ENCODE results near the gene BCAT1.

Gene BCAT1, protein sequence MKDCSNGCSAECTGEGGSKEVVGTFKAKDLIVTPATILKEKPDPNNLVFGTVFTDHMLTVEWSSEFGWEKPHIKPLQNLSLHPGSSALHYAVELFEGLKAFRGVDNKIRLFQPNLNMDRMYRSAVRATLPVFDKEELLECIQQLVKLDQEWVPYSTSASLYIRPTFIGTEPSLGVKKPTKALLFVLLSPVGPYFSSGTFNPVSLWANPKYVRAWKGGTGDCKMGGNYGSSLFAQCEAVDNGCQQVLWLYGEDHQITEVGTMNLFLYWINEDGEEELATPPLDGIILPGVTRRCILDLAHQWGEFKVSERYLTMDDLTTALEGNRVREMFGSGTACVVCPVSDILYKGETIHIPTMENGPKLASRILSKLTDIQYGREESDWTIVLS

DNA sequence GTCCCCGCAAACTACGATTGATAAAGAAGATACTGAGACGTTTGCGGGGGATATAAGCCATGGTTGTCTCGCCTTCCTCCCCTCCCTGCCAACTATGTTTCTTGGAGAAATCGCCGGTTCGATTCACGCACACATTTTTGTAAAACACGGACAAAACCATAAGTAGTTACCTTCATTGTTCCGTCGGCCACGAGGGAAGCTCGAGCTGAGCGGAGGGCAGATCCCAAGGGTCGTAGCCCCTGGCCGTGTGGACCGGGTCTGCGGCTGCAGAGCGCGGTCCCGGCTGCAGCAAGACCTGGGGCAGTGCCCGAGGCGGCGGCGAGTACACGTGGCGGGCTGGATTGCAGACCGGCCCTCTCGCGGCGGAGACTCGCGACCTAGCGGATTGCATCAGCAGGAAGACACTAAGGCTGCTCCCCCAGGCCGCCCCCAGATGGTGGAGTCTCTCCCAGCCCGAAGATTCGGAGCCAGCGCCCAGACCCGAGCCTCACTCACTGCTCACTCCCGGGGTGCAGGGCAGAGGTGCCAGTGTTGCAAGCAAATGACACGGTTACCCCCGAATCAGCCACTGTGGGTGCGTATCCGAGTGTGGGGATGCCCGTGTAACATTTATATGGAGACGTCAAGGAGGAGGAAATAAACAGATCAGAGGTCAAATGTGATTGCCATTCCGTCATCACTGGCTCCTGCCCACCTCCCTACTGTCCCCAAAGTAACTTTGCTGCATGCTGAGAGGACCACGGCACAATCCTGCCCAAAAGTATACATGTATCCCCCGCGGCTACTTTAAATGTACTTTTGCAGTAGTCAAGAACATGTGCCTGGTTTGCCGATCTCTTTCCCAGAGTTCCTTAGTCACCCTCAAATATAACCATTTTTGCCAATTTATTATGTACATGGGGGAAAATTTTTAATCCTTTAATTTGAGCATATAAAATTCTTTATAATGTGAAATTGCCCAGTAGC is at the start of gene BCAT1:
Gene BCAT1 (minus strand): TSS at position 345 of the 966 bp plus-strand sequence. CDS start 169 bp downstream, at position 176.
- peak; percentile 82 for DNase-seq

DNA sequence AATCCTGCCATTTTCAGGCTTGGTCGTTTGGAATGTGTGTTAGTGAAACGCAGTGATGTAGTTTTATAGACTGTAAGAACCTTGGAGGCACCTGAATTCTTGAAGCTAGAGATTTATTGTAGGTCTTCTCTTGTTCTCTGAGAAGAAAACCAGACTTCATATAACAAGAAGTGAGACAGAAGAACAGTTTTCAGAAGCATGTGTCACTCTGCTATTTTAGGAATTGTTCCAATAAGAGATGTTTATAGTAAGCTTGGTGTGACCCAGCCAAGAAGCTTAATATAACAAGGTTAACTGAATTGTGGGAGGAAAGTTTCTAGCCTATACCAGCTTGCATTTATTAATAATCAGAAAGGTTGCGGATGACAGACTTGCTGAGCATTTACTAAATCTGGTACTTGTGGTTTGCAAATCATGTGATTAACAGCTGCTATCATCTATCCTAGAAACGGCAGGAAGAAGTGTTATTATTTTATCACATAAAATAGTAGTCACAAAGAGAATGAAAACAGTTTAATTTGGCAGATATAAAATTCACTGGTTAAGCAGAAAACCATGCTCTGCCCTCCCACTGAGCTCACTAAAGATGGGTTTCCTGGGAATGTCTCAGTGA is 49.2 kb upstream of the BCAT1 start:
- no peak for DNase-seq

DNA sequence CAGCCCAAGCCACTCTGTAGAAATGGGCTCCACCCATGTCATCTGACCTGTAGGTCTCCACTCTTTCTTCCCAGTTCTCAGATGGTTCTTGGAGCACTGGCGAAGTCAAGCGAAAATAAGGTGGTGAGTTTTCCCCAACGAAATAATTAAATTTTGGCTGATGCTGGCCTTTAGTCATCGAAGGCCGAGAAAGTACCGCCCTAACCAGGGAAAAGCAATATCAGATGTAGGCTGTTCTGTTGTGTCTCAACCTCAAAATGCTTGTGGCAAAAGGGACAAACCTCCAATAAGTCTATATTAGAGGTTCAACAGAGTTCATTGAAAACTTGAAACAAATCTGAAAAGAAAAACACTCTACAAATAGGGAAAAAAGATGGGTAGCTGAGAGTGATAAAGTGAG is 48.6 kb upstream of the BCAT1 start:
- no peak for DNase-seq

DNA sequence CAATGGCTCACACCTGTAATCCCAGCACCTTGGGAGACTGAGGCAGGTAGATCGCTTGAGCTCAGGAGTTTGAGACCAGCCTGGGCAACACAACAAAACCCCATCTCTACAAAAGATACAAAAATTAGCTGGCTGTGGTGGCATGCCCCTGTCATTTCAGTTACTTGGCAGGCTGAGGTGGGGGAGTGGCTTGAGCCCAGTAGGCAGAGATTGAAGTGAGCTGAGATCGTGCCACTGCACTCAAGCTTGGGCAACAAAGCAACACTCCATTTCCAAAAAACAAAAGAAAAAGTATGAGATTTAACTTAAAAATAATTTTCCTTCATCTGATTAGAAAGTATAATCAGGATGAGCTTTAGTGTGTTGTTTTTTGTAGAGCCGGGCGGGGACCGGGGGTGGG is 47.9 kb upstream of the BCAT1 start:
- no peak for DNase-seq

DNA sequence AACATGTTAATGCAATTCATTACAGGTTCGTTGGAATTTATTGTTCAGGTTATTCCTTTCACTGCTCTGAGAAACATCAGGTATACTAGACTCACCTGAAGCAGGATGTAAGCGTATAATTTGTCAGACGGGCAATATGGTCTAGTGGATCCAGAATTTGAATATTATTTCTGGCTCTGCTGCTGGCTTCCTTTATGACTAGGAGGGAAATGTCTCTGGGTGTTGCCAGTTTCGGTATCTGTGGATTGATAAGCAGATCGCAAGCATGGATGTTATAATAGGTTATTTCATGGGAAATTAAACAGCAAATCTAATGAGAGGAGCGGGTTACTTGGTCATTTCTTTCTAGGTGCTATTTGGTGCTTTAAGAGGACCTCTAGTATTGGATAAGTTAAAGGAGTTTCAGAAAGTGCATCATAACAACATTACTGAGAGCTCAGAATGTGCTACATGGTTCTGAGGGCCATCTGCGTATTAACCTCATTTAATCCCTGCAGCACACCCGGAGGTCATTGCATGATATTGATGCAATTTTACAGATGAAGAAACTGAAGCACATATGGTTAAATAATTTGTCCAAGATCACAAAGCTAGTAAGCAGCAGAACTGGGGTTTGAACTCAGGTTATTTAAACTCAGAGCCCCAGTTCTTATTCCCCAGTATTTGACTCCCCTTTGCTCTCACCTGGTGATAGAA is 47.3 kb upstream of the BCAT1 start:
- no peak for DNase-seq

DNA sequence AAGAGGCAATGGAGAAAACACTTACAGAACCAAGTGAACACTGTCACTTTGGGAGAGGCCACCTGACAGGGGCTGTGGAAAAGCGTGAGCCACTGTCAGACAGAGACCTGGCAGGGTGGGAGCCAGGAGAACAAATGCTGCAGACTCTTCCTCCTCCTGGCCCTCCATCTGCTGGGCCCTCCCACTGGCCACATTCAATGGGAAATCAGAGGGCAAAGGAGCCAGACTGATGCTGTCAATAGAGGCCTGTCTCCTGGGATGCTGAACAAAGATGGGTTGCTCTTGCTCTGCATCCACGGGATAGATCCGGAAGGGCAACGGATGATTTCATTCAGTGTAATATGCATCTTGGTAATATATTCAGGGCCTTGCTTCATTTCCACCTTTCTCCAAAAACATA is 44.9 kb upstream of the BCAT1 start:
- no peak for DNase-seq

DNA sequence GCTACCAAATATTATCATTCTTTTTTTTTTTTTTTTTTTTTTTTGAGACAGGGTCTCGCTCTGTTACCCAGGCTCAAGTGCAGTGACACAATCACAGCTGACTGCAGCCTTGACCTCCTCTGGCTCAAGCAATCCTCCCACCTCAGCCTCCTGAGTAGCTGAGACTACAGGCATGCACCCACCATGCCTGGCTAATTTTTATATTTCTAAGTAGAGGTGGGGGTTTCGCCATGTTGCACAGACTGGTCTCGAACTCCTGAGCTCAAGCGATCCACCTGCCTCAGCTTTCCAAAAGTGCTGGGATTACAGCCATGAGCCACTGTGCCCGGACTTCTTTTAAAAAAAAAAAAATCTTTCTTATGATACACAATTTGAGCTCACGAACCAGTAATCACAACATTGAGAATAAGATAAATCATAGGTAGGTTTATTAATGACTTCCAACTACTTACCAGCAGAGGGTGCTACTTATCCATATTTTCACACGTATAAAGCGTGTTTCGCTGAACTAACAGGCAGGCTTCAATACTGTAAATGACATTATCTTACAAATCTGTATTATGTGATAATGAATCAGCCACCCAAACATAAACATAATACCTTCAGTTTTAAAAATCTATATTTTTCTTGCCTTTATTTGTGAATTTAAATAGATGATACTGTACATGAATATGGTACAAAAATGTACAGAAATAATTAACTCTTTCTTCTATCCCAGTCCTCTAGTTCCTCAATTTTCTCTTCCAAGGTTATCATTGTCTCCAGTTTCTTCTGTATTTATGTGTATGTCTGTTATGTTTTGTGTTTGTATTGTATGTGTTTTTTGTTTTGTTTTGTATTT is 42.5 kb upstream of the BCAT1 start:
- DNase-seq: peak; percentile 74

DNA sequence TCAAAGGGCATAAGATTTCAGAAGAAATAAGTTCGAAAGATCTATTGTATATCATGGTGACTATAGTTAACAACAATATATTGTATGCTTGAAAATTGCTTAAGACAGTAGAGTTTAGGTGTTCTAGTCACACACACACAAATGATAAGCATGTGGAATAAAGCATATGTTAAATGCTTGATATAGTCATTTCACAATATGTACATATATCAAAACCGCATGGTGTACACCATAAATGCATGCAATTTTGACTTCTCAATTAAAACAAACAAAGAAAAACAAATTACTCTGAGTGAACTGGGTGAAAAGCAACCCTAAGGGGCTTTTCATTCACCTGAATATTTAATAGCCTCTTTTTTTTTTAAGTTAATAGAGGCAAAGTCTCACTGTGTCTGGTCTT is 40.3 kb upstream of the BCAT1 start:
- no peak for DNase-seq

DNA sequence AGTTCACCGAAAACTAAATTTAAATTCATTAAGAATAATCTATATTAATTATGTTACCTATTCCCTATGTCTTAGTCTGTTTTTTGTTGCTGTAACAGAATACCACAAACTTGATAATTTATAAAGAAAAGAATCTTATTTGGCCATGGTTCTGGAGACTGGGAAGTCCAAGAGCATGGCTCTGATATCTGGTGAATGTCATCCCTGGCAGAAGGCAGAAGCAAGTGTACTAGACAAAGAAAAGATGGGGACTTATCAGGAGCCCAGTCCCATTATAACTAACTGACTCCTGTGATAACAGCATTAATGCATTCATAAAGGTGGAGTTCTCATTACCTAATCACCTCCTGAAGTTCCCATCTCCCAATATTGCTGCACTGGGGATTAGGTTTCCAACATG is 33.3 kb upstream of the BCAT1 start:
- DNase-seq: no peak

DNA sequence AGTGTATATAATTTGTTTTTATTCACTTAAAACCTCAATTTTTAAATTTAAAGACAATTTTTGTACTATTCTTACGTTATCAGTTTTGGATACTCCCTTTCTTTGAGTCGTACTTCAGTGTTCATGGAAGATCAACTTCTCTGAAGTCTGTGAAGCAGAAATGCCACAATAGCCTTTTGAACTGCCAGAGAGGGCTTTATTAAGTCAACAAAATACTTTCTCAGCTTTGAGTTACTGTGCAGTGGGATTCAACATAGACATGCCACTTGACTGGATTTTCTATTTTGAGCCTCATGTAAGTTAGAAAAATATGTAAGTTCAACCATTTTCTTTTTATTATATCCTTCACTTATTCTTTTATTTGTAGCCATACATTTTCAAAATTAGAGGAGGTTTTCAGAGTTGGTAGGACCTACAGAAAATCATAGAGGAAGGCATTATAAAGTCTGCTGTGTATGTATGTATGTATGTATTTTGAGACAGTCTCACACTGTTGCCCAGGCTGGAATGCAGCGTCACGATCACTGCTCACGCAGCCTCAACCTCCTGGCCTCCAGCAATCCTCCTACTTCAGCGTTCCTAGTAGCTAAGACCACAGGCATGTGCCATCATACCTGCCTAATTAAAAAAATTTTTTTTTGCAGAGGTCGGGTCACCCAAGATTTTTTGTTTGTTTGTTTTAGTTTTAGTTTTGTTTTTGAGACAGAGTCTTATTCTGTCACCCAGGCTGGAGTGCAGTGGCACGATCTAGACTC is 31.3 kb upstream of the BCAT1 start:
- no peak for DNase-seq

DNA sequence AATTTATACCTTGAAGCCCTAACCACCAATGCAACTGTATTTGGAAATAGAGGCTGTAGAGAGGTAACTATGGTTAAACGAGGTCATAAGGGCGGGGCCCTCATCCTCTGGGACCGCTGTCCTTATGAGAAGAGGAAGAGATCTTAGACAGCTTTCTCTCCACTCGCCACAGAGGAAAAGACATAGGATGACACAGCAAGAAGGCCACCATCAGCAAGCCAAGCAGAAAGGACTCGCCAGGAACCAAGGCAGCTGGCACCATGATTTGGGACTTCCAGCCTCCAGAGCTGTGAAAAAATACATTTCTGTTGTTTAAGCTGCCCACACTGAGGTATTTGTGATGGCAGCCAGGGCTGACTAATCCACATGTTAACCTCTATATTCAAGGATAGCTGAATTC is 30.4 kb upstream of the BCAT1 start:
- DNase-seq: no peak

DNA sequence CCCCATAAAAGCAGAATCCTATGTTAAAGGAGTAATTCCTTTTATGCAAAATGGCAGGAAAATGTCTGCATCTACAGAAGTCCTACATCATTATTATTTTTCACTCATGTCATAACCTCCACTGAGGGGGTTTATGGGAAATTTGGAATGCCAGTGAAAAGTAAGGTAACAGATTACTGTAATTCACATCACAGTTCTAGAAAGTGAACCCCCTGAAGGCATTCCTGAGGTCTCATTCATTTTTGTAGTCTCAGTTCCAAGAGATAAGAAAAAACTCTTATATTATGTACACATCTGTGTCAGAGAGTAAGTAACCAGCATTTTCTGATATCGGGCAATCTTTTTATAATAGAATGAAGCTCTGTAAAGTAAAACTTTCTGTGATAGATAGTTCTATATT is 28.8 kb upstream of the BCAT1 start:
- DNase-seq: no peak

DNA sequence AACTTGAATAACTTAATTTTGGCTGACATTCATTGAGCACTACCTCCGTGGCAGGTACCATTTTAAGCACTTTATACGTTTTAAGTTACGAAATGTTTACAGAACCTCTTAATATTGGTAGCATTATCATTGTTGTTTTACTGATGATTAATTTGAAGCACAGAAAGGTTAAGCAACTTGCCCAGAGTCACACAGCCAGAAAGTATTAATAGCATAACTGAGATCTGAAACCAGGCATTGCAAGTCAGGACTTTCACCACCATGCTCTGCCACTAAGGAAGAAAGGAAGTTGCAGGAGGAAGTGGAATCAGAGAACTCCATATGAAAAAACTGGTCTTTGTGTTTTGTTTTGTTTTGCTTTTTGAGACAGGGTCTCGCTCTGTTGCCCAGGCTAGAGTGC is 28.2 kb upstream of the BCAT1 start:
- DNase-seq: no peak

DNA sequence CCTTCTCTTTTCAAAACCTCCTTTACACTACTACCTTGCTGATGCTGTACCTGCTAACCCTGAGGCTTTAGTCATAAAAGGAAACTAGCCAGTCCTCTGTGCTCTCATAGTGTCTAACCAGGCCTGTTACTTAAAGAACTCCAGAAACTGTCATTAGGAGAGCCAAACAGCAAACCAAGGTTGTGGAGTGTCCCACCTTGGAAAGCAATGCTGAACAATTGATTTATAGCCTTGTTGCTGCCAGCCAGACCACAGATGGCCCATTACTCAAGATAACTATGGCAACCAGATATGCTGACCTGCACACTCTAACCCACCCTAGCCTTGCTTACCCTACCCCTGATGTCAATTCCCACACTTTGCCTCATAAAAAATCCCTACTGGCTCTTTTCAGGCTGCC is 26.5 kb upstream of the BCAT1 start:
- no peak for DNase-seq

DNA sequence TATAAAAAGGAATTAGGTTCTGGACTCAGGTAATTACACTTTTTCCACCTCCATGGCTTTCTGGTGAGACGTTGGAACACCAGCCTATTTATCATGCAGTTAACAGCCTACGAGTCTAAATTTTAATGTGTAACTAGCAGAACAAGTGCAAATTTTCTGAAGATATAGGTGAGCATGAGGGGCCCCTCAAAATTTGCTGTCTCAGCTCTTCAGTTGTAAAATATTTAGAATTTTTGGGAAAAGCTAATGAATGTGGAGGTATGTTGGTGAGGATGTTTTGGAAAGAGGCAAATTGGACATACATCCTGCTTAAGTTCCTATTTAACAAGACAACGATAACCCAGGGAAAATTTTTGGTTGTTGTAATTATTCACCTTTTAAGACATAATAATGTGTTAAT is 25.3 kb upstream of the BCAT1 start:
- no peak for DNase-seq

DNA sequence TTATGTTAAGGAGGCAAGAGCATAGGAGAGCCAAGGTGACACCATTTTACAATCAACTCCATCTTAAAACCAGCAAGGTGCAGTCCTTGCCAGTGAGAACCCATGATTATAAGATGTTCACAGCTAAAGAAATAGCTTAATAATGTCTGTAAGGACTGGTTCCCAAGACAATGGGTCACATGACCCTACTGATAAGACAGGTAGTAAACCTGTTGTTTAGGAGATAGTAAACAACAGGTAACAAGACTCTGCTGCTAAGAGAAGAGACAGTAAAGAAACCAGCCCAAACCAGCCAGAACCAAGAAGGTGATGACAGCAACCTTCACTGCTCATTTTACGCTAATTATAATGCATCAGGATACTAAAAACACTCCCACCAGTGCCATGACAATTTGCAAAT is 23.2 kb upstream of the BCAT1 start:
- DNase-seq: no peak

DNA sequence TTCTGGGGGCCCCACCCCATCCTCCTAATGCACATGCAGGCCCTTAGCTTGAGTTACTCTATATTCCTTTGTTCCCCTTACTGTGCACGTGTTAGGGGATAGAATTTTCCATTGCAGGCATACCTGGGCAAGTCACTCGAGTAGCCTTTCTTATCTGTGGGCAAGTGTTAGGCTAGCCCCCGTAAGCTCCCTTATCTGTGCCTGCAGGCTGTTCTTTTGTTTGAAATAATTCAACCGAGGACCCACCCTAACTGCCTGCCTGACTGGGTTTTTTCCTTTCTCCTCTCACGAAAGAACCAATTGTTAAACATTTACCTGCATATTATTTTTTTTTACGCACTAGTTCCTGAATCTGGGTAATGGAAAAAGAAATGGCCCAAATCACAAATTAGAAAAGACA is 21.3 kb upstream of the BCAT1 start:
- peak; percentile 69 for DNase-seq

DNA sequence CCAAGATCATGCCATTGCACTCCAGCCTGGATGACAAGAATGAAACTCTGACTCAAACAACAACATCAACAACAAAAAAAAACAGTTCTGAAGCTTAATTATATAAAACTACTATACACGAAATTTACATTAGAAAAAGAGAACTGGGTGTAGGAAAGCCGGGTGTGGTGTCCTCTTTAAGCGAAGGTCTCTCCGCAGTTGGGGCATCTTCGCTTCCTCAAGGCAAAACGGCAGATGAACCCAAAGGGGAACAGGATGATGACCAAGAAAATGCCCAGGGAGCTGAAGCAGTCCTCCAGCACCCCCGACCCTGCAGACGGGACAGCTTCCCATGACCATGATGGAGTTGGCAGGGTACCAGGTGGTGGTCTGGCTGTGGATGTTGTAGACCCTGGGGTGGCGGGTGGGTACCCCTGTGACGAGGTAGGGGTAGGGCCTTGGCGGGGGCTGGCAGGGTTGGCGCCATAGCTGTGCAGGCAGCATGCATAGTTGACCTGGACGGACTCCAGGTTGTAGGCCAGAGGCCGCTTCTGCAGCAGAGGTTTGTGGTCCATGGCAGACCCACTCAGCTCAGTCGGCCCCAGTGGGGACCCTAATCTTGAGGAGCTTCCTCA is 18.2 kb upstream of the BCAT1 start:
- DNase-seq: no peak

DNA sequence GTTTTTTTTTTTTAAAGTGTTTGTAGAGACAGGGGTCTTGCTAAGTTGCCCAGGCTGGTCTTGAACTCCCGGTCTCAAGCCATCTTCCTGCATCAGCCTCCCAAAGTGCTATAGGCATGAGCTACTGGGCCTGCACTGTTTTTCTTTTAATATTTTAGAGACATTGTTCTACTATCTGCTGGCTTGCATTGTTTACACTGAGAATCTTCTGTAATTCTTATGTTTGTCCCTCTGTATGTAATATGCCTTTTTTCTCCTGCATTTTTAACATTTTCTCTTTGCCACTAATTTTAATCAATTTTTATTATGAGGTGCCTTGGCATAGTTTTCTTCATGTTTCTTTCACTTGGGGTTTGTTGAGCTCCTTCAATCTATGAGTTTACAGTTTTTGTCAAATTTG is 15.4 kb upstream of the BCAT1 start:
- no peak for DNase-seq

DNA sequence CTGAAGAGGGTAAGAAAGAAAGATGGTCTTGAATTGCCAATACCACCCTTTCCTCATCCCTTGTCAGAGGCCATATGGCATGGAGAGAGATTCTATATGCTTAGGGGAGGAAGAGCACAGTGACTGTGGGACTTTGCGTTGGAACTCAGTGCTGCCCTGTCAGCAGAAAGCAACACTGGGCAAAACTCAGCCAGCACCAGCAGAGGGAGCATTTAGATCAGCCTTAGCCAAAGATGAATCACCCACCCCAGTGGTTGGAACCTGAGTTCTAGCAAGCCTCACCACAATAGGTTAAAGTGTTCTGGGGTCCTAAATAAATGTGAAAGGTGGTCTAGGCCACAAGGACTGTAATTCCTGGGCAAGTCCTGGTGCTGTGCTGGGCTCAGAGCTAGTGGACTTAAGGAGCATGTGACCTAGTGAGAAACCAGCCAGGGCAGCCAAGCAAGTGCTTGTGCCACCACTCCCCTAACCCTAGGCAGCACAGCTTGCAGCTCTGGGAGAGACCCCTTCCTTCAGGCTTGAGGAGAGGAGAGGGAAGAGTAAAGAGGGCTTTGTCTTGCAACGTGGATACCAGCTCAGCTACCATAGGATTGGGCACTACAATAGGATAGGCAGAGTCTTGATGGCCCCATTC is 11.4 kb upstream of the BCAT1 start:
- peak; percentile 65 for DNase-seq
